Nephron progenitor cell (in vitro differentiated cells): ENCODE data around the gene HADH.
A peak's percentile ranks its signal among the peaks of the same experiment; 100 is the strongest.

ENCODE experiments used
- DNase-seq: peaks from one replicate; pipeline ENCODE4 v3.0.0; 2021
- H3K27ac Mint-ChIP-seq: 2 replicates; pipeline ENCODE4 v1.8.0; 2021; ENCODE audit warnings: mild to moderate bottlenecking, moderate library complexity, mixed read lengths
- H3K27me3 Mint-ChIP-seq: 2 replicates; pipeline ENCODE4 v1.8.0; 2021; ENCODE audit warnings: mild to moderate bottlenecking, low read depth, mixed read lengths; ENCODE audit not compliant: poor library complexity
- H3K36me3 Mint-ChIP-seq: 2 replicates; pipeline ENCODE4 v1.8.0; 2021; ENCODE audit warnings: low read depth, mixed read lengths
- H3K4me1 Mint-ChIP-seq: 2 replicates; pipeline ENCODE4 v1.8.0; 2021; ENCODE audit warnings: mixed read lengths
- H3K4me3 Mint-ChIP-seq: 2 replicates; pipeline ENCODE4 v1.8.0; 2021; ENCODE audit warnings: mild to moderate bottlenecking, moderate library complexity, mixed read lengths
- H3K9me3 Mint-ChIP-seq: 2 replicates; pipeline ENCODE4 v1.8.0; 2021; ENCODE audit warnings: mild to moderate bottlenecking, moderate library complexity, mixed read lengths
- CTCF ChIP-seq: fragments of 200-600 bp; sonication (generic); IDR thresholded peaks from 2 replicates; pipeline ENCODE4 v1.5.0; 2021; ENCODE audit warnings: antibody characterized with exemption

Gene HADH

GRCh38 chr4:107977966-107978705 lies 11.6 kb upstream of the HADH start:
- H3K4me3 Mint-ChIP-seq = no peak overlapping the region
- no peak overlapping the region for H3K27ac Mint-ChIP-seq
- H3K4me1 Mint-ChIP-seq = no peaks in the 10 kb centered on the region
- peaks cover 3% of the 10 kb centered on the region for H3K27me3 Mint-ChIP-seq
- no peak for DNase-seq
- no peak for TF ChIP-seq CTCF
- H3K9me3 Mint-ChIP-seq = peaks cover 11% of the 10 kb centered on the region
- H3K36me3 Mint-ChIP-seq = no peaks in the 10 kb centered on the region

GRCh38 chr4:107978716-107979451 lies 10.8 kb upstream of the HADH start:
- H3K27me3 Mint-ChIP-seq = peaks cover 3% of the 10 kb centered on the region
- peaks cover 11% of the 10 kb centered on the region for H3K9me3 Mint-ChIP-seq
- DNase-seq = no peak
- no peak overlapping the region for H3K27ac Mint-ChIP-seq
- no peak overlapping the region for H3K4me3 Mint-ChIP-seq
- TF ChIP-seq CTCF = no peak
- no peaks in the 10 kb centered on the region for H3K4me1 Mint-ChIP-seq
- H3K36me3 Mint-ChIP-seq = no peaks in the 10 kb centered on the region

- H3K4me3 Mint-ChIP-seq = no peak overlapping the region
- peaks cover 11% of the 10 kb centered on the region for H3K27me3 Mint-ChIP-seq
- no peaks in the 10 kb centered on the region for H3K9me3 Mint-ChIP-seq
- H3K36me3 Mint-ChIP-seq = no peaks in the 10 kb centered on the region
- H3K4me1 Mint-ChIP-seq = peaks cover 36% of the 10 kb centered on the region
- no peak for TF ChIP-seq CTCF
- H3K27ac Mint-ChIP-seq = no peak overlapping the region
- no peak for DNase-seq
Measured at GRCh38 chr4:107987916-107988762, 1.6 kb upstream of the HADH start.

GRCh38 chr4:107988763-107989035 lies 990 bp upstream of the HADH start:
- Mint-ChIP-seq H3K4me3 (no peak overlapping the region), H3K27me3 (peaks cover 11% of the 10 kb centered on the region), H3K27ac (no peak overlapping the region), H3K4me1 (peaks cover 41% of the 10 kb centered on the region), H3K9me3 (no peaks in the 10 kb centered on the region), H3K36me3 (no peaks in the 10 kb centered on the region)
- DNase-seq = no peak
- no peak for TF ChIP-seq CTCF

- H3K4me1 Mint-ChIP-seq = peaks cover 45% of the 10 kb centered on the region
- H3K9me3 Mint-ChIP-seq = no peaks in the 10 kb centered on the region
- H3K36me3 Mint-ChIP-seq = no peaks in the 10 kb centered on the region
- DNase-seq = no peak
- no peak for TF ChIP-seq CTCF
- H3K27ac Mint-ChIP-seq = no peak overlapping the region
- peak overlapping the region; percentile 93 for H3K4me3 Mint-ChIP-seq
- peaks cover 11% of the 10 kb centered on the region for H3K27me3 Mint-ChIP-seq
Measured at GRCh38 chr4:107989162-107989536, 540 bp upstream of the HADH start.
